ENCODE data around the gene ATXN2.

The ATXN2 gene

DNA sequence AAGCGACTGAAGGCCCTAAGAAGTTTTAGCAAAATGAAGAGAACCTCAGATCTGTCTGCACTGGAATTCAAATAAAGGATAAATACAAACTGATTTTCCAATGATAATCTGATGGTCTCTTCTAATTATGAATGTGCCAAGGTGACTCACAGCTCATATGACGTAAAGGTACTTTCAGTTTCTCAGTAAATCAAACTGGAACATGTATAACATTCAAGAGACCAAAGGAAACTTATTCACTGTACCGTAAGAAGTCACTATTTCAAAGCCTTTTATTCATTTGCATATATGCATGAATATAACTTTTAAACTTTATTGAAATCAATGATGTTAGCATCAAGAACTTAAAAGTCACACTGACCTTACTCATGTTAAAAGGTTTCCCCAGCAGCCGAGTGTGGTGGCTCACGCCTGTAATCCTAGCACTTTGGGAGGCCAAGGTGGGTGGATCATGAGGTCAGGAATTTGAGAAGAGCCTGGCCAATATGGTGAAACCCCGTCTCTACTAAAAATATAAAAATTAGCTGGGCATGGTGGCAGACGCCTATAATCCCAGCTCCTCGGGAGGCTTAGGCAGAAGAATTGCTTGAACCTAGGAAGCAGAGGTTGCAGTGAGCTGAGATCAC, 52.2 kb downstream of the ATXN2 start:
- DNase-seq (ENCODE audit: extremely low spot score), result peak; percentile 24
- POLR2A ChIA-PET, result no interaction called here
- CTCF ChIA-PET, result interaction anchor here (1.2 to 2.2 kb wide), 4 partner anchors 10 to 150 kb away, joined by 3 to 12 read pairs (median 6); no protein-coding TSS in a partner anchor

DNA sequence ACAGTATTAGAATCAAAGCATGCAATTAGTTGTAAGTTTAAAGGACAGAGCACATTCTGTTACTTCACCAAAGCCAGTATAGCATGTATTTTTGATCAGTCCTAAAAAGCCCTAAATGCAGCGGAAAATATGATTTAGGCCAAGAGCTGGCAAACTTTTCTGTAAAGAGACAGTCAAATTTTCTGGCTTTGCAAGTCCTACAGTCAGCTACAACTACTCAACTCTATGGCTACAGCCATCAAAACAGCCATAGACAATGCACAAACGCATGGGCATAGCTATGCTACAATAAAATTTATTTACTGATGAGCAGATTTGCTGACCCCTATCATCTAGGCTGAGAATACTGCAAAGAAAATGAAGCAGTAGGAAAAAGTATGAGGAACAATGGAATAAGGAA, 52.9 kb downstream of the ATXN2 start:
- TF ChIP-seq, protein P1, sequence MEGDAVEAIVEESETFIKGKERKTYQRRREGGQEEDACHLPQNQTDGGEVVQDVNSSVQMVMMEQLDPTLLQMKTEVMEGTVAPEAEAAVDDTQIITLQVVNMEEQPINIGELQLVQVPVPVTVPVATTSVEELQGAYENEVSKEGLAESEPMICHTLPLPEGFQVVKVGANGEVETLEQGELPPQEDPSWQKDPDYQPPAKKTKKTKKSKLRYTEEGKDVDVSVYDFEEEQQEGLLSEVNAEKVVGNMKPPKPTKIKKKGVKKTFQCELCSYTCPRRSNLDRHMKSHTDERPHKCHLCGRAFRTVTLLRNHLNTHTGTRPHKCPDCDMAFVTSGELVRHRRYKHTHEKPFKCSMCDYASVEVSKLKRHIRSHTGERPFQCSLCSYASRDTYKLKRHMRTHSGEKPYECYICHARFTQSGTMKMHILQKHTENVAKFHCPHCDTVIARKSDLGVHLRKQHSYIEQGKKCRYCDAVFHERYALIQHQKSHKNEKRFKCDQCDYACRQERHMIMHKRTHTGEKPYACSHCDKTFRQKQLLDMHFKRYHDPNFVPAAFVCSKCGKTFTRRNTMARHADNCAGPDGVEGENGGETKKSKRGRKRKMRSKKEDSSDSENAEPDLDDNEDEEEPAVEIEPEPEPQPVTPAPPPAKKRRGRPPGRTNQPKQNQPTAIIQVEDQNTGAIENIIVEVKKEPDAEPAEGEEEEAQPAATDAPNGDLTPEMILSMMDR (IDR thresholded peaks at IDR 0.05; ENCODE audit: control extremely low read depth, extremely low read depth, low read depth, missing control alignments), result no peak
- ChIA-PET POLR2A (no interaction called here), CTCF (interaction anchor here (1.2 to 1.6 kb wide), 2 partner anchors 9 to 128 kb away, joined by 3 to 4 read pairs; no protein-coding TSS in a partner anchor)
- DNase-seq (ENCODE audit: extremely low spot score), result no peak

More for the DNA sequence above, 52.2 kb downstream of the ATXN2 start:
- TF ChIP-seq, protein P1 (IDR thresholded peaks at IDR 0.05; ENCODE audit: control extremely low read depth, extremely low read depth, low read depth, missing control alignments), result no peak

DNA sequence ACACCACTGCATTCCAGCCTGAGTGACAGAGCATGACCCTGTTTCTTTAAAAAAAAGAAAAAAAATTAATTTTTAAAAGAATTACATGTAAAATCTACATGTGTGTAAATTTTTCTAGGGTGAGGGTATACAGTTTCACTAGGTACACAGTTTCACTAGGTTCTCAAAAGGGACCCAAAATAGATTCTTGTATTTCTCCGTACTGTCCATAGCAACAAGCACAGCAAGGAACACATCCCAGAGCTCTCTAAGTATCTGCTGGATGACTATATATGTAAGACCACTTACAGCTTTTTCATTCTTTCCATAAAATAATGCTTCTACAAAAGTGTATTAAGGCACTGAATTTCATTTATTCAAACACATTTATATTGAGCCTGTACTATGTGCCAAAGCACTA, 55.1 kb downstream of the ATXN2 start:
- no peak for DNase-seq (ENCODE audit: extremely low spot score)
- TF ChIP-seq, protein P1 (IDR thresholded peaks at IDR 0.05; ENCODE audit: control extremely low read depth, extremely low read depth, low read depth, missing control alignments), result no peak
- ChIA-PET POLR2A (no interaction called here), CTCF (interaction anchor here (1.1 kb wide), 1 partner anchor 14 kb away, joined by 4 read pairs; no protein-coding TSS in a partner anchor)

DNA sequence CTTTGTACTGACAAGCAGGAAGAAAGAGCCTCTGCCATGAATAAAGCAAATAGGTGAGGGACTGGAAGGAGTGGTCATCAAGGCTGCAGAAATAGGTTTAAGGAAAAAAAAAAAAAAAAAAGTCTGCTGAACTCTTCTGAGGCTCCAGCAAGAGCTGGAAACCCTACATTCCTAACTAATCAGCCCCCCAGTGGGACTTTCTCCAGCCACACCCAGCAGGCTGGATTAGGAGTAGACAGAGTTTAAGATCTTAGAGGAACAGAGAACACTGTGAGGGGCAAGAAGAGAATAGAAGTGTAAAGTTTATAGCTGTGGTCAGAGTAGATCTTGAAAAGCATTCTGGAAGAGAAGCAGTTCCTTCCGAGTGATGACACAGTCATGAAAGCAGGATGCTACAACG, 66.4 kb downstream of the ATXN2 start:
- TF ChIP-seq, protein P1 (IDR thresholded peaks at IDR 0.05; ENCODE audit: control extremely low read depth, extremely low read depth, low read depth, missing control alignments), result no peak
- CTCF ChIA-PET, result interaction anchor here (1.2 kb wide), 1 partner anchor 136 kb away, joined by 5 read pairs; no protein-coding TSS in a partner anchor
- no peak for DNase-seq (ENCODE audit: extremely low spot score)
- POLR2A ChIA-PET, result no interaction called here

DNA sequence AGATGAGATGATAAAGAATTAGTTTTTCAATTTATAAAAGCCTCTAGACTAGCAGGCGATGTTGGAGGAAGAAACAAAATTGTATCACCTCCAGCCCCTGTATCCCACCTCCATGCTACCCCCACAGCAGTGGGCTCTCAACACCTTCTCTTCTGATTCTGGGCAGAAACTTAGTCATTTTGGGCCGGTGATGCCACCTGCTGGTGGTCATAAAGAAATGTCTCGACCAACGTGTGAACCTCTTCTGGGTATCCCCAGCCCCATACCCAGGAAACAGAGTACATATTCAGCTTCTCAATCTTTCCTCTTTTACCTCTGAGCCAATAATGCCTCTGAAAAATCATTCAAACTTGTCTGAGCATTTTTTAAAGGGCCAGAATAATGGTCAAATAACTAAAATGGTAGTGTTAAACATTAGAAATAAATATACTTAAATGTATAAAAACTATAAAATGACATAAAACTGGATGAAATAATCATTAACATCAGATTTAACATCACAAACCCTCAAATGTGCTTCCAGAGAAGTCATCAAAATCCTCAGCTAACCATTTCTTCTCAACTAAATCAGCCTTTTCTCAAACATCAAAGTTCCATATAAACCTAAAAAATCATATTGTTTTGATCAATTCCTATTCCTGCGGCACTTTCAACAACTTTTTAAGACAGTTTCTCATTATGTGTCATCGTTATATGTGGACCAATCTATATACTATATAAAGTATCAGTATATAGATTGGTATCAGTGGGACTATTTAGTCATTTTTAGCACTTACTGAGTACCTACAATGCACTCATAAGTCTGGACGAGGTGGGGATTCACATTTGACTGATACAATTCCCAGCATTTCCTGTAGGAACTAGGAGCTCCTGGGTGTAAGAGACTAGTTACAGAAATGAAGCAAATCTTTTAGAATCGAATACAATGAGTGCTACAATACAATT, 69.4 kb downstream of the ATXN2 start:
- TF ChIP-seq, protein P1 (IDR thresholded peaks at IDR 0.05; ENCODE audit: control extremely low read depth, extremely low read depth, low read depth, missing control alignments), result peak; percentile 67
- ChIA-PET CTCF (interaction anchor here (0.7 to 4.0 kb wide), 20 partner anchors 9 to 283 kb away, joined by 3 to 22 read pairs (median 3); no protein-coding TSS in a partner anchor), POLR2A (no interaction called here)
- DNase-seq (ENCODE audit: extremely low spot score), result peak; percentile 81

DNA sequence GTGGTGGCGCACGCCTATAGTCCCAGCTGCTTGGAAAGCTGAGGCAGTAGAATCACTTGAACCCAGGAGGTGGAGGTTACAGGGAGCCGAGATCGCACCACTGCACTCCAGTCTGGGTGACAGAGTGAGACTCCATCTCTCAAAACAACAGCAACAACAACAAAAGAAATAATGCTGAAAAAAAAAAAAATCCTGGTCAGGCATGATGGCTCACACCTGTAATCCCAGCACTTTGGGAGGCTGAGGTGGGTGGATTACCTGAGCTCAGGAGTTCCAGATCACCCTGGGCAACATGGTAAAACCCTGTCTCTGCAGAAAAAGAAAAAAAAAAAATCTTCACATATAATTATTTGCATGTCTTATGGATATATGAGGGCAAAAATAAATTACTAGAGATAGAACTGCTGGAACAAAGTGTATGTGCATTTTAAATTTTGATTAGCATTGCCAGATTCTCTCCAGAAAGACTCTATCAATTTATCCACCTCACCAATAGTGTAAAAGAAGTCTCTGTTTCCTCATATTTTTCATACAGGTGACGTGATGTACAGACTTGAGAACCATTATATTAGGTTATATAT, 75.4 kb downstream of the ATXN2 start:
- CTCF ChIA-PET, result no interaction called here
- DNase-seq (ENCODE audit: extremely low spot score), result no peak
- POLR2A ChIA-PET, result no interaction called here
- TF ChIP-seq, protein P1 (IDR thresholded peaks at IDR 0.05; ENCODE audit: control extremely low read depth, extremely low read depth, low read depth, missing control alignments), result no peak
